GM12875 (cell line): ENCODE data around the gene LCE1F.

Source experiments
- H3K4me3 ChIP-seq: one replicate; pipeline ENCODE4 v1.5.1; 2011; ENCODE audit warnings: low read depth, low read length, control low read depth
- CTCF ChIP-seq: IDR thresholded peaks from 2 replicates; pipeline ENCODE4 v1.5.1; 2011; ENCODE audit warnings: low read depth, mild to moderate bottlenecking, control low read depth, inconsistent platforms, low read length, moderate library complexity, borderline replicate concordance; ENCODE audit not compliant: insufficient read depth

Gene LCE1F

GRCh38 chr1:152770411-152770810 is 4.5 kb upstream of the LCE1F start:
- no peak overlapping the region for H3K4me3 ChIP-seq
- no peak for TF ChIP-seq CTCF

GRCh38 chr1:152776361-152776760 is 1.4 kb downstream of the LCE1F start:
- no peak overlapping the region for H3K4me3 ChIP-seq
- no peak for TF ChIP-seq CTCF

- no peak overlapping the region for H3K4me3 ChIP-seq
- TF ChIP-seq CTCF, result peak; percentile 73
Observed at GRCh38 chr1:152777510-152778137, 2.7 kb downstream of the LCE1F start.

- H3K4me3 ChIP-seq, result no peak overlapping the region
- TF ChIP-seq CTCF, result no peak
Observed at GRCh38 chr1:152783095-152783494, 8.2 kb downstream of the LCE1F start.

- no peak for TF ChIP-seq CTCF
- H3K4me3 ChIP-seq, result no peak within 1 kb of the TSS
Observed at GRCh38 chr1:152786077-152786476, 11.1 kb downstream of the LCE1F start, which contains the start of gene LCE1E. Gene LCE1E, plus strand, starts transcription at chr1:152786257. Its CDS starts 1,043 bp downstream, at chr1:152787300.

- no peak for TF ChIP-seq CTCF
Observed at GRCh38 chr1:152795686-152796085, 20.7 kb downstream of the LCE1F start.

GRCh38 chr1:152796421-152796820 is 21.5 kb downstream of the LCE1F start, which contains the start of gene LCE1D:
Gene LCE1D, plus strand, starts transcription at chr1:152796721. Its CDS starts 1,074 bp downstream, at chr1:152797795.
- TF ChIP-seq CTCF, result no peak
- H3K4me3 ChIP-seq, result no peak within 1 kb of the TSS

More at GRCh38 chr1:152795686-152796085, 20.7 kb downstream of the LCE1F start:
- no peak overlapping the region for H3K4me3 ChIP-seq
